H1 (cell line): ENCODE measurements around the gene PTPRD. TPM values are rescaled to one million over a fixed set of nuclear protein-coding genes. Genes with fewer than 3 reads are reported as not detected.

Source experiments
- CEBPB ChIP-seq: IDR thresholded peaks from 2 replicates; pipeline ENCODE4 v1.6.1; 2012; ENCODE audit warnings: low read depth, low read length
- CHD7 ChIP-seq: fragments of 300-600 bp; sonication (generic); IDR thresholded peaks from 2 replicates; pipeline ENCODE4 v1.7.1; 2012; ENCODE audit warnings: low read length, moderate library complexity, mild to moderate bottlenecking, inconsistent platforms; ENCODE audit not compliant: insufficient replicate concordance
- KDM1A ChIP-seq: fragments of 200-600, 300-600 bp; sonication (generic); IDR thresholded peaks from 2 replicates; pipeline ENCODE4 v1.7.1; 2016; ENCODE audit warnings: mild to moderate bottlenecking, low read length, borderline replicate concordance
- polyA plus RNA-seq, 7 experiments: library from polyadenylated mRNA; depleted of rRNA in 3 of 7; stranded (reverse) in 5 of 7; unstranded in 2 of 7; fragments of >200 nt in 5 of 7; fragments of 200-250 nt in 2 of 7; gene quantifications; 1 replicate in 5 of 7; 2 replicates in 1 of 7; 4 replicates in 1 of 7; pipeline versions ENCODE4 v1.2.1 to v1.2.3, GENCODE V29; 2011 to 2013; ENCODE audit warnings: missing spikeins in 2 of 7, mixed read lengths in 2 of 7
- total RNA-seq: library from RNA; stranded (reverse); fragmentation: NEBNext Ultra II Directional; extraction: Animal tissue kit (Norgen Biotek cat#: 25700); gene quantifications from 2 replicates; pipeline ENCODE4 v1.2.1, GENCODE V29; 2021

The PTPRD gene
- total and polyA plus RNA-seq, 2 of the 8 experiments (the other 6 are each of a cell fraction or from before 2014, with no cell fraction given) = 17.2 to 77.0 TPM

GRCh38 chr9:8614926-8615440 lies 1997.8 kb downstream of the PTPRD start (continued):
- TF ChIP-seq CHD7 (no peak), KDM1A (no peak), CEBPB (no peak)
